GM19025 (cell line): ENCODE results near the gene MAPK1.
"Not testable (repeated sequence)": the region's sequence is repeated elsewhere in the genome, so short reads cannot be mapped to it uniquely, and the experiment has no call there.

Experiments used
- ATAC-seq: cut with Tn5 transposase; IDR thresholded peaks from one replicate; pipeline ENCODE4 v1.9.1; 2021; ENCODE audit warnings: mild to moderate bottlenecking, low read depth, moderate library complexity; ENCODE audit not compliant: unreplicated experiment

Gene MAPK1

DNA sequence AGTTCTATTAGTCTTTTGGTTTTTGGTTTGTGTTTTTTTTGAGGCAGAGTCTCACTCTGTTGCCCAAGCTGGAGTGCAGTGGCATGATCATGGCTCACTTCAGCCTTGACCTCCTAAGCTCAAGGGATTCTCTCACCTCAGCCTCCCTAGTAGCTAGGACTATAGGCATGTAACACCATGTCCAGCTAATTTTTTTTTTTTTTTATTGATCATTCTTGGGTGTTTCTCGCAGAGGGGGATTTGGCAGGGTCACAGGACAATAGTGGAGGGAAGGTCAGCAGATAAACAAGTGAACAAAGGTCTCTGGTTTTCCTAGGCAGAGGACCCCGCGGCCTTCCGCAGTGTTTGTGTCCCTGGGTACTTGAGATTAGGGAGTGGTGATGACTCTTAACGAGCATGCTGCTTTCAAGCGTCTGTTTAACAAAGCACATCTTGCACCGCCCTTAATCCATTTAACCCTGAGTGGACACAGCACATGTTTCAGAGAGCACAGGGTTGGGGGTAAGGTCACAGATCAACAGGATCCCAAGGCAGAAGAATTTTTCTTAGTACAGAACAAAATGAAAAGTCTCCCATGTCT, 15.4 kb upstream of the MAPK1 start:
- not testable (repeated sequence) for ATAC-seq

DNA sequence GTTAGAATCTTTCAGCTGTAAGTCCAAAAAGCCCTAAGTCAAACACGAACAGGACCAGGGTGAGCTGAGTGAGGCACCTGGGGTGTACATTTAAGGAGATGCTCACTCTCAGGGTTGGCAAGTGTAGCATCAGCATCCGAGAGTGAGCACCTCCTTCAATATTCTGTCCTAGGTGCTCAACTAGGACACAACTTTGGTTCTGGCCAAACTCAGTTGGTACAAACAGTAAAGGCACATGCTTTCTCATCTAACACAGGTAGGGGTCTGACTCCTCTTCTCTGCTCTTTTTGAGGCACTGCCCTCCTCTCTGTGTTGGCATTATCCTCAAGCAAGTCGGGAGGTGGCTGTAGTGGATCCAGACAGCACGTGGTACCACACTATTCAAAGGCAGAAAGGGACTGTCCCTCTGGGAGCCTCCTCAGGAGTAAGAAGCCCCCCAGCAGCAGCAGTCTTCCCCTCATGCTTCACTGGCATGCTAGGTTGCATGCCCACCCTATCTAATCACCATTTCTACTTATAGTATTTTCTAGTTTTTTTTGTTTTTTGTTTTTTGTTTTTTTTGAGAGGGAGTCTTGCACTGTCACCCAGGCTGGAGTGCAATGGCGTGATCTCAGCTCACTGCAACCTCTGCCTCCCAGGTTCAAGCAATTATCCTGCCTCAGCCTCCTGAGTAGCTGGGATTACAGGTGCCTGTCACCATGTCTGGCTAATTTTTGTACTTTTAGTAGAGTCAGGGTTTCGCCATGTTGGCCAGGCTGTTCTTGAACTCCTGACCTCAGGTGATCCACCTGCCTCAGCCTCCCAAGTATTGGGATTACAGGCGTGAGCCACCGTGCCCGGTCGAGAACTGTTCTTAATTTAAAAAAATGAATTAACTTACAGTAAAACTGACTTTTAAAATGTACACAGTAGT, 14.7 kb upstream of the MAPK1 start:
- no peak for ATAC-seq

DNA sequence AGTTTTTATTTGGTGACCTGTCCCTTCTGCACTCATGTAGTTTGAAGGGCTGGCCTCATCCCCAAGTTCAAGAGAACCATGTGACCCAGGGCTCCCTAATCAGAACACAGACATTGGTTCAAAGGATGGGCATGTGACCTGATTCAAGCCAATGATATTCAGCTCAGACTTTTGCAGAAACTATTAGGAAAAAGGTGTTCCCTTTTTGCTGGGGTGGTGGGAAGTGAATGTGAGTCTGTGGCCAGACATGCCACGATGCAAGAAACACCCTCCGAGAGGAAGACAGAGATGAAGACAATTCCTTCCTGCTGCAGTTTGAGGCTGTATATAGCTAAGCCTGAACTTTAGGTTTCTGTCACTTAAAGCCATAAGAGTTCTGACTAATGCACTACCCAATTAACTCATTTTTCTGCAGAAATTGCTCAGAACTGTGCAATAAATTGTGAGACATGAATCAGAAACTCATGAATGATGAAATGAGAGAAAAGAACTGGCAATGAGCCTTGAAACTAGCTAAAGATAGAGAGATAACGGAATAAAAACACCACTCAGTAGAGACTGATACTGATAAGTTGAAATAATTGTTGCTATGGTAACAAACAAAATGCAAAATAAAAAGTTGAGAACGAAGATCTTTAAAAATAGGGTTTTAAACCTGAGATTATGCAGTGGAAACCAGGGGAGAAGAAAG, 9.2 kb upstream of the MAPK1 start:
- ATAC-seq: no peak

DNA sequence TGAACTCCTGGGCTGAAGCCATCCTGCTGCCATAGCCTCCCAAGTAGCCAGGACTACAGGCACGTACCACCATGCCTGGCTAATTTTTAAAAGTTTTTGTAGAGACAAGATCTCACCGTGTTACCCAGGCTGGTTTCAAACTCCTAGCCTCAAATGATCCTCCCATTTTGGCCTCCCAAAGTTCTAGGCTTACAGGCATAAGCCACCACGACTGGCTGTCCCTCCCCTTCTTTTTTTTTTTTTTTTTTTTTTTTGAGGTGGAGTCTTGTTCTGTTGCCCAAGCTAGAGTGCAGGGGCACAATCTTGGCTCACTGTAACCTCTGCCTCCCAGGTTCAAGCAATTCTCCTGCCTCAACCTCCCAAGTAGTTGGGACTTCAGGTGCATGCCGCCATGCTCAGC, 7.5 kb upstream of the MAPK1 start:
- ATAC-seq: not testable (repeated sequence)

DNA sequence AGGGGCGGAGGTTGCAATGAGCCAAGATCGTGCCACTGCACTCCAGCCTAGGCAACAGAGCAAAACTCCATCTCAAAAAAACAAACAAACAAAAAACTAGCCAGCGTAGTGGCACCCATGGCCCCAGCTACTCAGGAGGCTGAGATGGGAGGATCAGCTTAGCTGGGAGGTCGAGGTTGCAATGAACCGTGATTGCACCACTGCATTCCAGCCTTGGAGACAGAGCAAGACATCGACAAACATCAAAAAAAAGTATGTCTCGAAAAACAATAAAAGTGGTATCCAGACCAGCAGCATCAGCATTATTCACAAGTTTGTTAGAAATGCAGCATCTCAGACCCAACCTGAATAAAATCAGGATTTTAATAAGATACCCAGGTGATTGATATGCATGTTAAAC, 6.2 kb upstream of the MAPK1 start:
- no peak for ATAC-seq

DNA sequence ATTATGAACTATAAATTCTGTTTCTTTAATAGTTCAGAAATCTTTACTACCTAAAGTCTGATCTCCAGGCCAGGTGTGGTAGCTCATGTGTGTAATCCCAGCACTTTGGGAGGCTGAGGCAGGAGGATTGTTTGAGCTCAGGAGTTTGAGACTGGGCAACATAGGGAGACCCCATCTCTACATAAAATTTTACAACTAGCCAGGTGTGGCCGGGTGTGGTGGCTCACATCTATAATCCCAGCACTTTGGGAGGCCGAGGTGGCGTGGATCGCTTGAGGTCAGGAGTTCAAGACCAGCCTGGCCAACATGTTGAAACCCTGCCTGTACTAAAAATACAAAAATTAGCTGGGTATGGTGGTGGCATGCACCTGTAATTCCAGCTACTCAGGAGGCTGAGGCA, 5.3 kb upstream of the MAPK1 start:
- not testable (repeated sequence) for ATAC-seq

DNA sequence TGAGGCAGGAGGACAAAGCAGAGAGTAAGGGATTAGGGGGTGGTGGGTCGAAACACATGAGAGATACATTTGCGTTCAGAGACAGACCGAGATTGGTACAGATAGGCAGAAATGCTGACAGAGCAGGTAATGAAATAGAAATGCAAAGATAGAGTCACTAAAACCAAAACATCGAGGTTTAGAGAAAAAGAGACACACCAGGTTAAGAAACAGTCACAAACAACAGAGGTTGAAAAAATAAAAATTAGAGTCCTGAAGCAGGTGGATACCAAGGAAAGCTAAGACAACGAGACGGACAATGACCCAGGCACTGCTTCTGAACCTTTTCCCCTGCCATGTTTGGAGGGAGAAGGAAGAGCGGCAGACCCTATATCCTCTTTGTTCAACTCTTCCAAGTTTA, 1.2 kb upstream of the MAPK1 start:
- no peak for ATAC-seq

DNA sequence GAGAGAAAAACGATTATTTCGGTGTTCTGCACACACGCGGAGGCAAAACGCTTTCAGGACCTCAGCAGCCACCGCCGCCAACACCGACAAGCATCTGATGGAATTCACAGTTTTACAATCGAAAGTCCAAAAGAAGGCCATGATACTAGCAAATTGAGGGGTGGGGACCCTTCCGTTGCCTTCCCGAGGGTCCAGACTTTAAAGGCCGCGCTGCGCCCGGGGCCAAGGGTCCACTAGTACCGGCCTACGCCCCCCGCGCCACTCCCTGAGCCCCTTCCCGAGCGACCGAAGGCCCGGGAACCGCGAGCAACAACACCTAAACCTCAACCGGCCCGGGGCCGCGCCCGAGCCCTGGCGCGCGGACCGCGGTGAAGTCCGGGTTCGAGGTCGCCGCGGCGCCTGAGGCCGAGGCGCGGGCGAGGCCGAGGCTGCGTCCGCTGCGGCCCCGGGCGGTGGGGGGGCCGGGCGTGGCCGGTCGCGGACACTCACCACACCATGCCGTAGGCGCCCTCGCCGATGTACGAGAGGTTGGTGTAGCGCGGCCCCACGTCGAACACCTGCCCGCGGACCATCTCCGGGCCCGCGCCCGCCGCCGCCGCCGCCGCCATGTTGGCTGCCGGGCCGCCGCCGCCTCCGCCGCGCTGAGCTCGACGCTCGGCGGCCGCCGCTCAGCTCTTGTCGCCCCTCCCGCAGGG, 465 bp downstream of the MAPK1 start:
- ATAC-seq: peak; percentile 20

DNA sequence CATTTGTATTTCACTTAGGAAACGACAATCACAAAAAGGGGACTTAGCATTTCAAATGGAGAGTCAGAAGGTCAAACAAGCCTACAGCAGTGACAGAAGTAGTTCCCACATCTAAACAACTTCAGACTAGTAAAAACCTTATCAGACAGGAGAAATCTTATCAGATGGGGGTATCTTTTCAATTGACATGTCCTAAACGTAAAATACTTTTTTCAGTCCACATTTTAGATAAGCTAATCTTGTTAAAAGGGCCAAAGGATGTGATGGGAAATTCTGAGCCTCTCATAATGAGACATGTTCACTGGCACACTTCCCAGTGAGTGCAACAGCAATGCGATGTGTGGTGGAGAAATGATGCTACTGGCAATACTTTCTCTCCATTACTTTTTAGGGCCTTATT, 2.4 kb downstream of the MAPK1 start:
- ATAC-seq: no peak

DNA sequence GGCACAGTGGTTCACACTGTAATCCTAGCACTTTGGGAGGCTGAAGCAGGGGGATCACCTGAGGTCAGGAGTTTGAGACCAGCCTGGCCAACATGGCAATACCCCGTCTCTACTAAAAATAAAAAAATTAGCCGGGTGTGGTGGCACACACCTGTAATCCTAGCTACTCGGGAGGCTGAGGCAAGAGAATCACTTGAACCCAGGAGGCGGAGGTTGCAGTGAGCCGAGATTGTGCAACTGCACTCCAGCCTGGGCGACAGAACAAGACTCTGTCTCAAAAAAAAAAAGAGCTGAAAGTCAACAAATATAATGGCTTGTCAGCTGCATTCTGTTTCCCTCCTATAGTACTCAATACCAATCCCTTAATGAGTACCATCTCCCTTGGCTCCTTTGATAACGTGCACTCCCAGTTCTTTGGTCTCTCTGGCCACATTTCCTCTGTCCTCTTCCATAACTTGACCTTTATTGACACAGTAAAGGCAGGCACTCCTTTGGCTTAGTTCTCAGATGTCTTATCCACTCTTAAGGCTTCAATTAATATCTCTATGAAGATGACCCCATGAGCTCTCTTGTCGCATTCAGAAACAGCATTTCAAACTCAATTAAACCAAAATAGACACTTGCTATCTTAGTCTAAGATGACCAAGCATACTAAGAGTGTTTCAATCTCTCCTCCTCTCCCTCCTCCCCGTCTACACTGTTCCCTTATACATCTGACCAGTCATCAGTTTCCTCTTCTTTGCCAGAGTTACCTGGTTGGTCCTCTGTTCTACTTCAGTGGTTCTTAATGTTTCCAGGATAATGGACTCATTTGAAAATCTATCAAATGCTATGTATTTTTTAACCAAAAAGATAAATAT, 4.8 kb downstream of the MAPK1 start:
- ATAC-seq: no peak

DNA sequence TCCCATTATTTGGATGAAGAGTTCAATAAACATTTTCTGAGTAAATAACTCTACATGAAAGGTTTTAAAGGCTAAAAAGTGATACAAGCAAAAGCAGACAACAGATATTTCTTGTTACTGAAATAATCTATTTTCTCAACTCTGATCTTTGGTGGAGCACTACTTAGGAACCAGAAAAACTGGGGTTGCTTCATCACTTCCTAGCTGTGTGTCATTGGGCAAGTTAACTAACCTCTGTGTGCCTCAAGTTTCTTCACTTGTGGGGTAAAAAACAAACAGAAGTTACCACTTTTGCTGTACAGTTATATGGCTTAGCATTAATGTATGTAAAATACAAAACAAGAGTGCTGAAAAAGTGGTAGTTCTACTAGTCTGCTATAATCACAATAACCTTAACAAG, 5.6 kb downstream of the MAPK1 start:
- no peak for ATAC-seq

DNA sequence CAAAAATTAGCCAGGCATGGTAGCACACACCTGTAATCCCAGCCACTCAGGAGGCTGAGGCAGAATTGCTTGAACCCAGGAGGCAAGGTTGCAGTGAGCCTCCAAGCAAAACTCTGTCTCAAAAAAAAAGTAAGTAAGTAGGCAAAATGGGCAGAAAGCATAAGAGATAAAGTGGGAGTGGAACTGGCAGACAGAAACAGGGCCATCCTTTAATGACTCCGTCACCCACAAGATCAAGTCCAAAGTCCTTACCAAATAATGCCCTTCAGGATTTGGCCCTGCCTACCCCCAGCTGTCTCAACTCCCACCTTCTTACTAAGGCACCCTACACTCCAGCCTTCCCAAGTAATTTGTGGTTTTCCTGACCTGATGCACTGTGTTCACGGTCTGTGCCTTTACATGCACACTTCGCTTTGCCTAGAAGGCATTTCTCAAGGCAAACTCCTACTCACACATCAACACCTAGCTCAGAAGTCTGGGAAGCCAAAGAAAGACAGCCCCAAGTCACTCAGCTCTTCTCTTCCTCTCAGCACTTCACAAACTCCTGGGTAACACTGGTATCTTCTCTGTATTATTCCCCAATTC, 6.1 kb downstream of the MAPK1 start:
- ATAC-seq: no peak

DNA sequence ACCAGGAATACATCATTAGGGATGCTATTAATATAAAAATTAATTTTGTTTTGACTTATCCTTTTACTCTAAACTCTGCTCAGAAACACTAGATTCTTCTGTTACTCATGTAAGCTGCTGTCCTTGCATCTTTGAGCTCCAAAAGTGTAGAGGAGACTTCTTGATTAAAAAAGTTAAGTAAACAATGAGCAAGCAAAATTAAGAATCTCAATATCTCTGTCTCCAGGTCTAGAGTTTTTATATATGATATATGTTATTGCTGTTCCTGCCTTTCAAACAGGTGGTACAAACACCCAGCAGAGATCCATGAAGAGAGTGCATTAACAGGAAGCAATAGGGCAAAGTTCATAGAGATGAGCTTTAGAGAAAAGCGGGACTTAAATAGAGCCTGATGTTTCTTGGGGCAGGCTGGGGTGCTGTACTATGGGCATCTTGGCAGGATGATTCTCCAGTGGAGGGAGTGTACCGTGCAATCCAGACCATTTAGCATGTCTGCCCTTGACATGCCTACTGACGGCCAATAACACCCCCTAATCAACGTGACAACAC, 6.9 kb downstream of the MAPK1 start:
- ATAC-seq: no peak

DNA sequence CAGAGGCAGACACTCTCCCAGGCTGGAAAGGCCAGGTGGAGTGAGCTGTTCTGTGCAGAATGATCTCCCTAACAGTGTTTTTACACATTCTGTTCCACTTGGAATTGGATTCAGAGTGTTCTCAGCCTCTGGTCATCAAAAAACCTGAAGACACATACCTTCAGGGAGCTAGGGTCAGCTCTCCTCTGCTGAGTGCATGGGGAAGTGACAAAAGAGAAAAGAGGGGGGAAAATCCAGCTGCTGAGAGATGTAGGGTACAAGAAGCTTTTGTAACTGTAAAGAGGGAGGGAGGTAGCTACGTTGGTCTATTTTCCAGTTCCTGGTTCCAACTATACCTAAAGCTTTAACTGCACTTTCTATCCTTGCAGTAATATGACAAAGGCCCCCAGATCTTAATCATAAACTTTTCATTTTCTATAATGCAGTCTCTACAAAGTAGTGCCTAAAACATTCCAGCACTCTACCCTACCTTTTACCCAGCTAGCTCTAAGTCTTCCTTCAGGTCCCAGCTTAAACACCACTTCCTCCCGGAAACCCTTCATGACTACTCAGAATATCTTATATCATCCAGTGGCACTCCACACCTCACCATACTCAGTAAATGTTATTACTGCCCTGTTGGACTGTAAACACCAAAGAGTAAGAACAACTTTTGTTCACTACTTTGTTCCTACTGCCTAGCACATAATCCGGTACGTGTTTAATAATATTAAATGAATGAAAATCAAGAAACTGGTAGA, 9.2 kb downstream of the MAPK1 start:
- no peak for ATAC-seq

DNA sequence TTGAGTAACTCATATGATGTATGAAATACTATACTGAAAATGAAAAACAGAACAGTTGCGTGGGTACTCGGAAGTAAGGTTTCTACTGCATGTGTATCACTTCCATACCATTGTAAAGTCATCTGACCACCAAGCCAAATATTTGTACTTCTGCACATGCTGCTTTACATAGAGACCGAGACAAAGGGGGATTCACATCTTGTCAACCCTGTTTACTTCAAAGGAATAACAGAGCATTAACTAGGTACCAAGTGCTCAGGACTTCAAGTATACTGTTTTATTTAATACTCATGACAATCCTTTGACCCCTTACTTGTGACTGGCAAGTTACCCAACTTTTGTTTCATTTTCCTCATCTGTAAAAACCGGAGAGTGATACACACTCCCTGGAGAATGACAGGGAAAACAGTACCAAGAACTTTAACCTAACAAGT, 9.9 kb downstream of the MAPK1 start:
- no peak for ATAC-seq

DNA sequence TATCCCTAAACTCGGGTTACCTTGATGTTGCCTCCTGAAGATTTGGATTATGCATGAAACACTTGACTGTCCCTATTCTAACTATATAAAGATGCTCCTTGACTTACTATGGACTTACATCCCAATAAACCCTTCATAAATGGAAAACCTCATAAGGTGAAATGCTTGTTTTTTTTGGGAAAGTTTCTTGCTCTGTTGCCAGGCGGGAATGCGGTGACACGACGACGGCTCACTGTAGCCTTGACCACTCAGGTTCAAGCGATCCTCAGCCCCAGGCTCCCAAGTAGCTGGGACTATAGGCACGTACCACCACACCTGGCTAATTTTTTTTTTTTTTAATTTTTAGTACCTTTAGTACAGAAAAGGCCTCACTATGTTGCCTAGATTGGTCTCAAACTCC, 10.6 kb downstream of the MAPK1 start:
- no peak for ATAC-seq

DNA sequence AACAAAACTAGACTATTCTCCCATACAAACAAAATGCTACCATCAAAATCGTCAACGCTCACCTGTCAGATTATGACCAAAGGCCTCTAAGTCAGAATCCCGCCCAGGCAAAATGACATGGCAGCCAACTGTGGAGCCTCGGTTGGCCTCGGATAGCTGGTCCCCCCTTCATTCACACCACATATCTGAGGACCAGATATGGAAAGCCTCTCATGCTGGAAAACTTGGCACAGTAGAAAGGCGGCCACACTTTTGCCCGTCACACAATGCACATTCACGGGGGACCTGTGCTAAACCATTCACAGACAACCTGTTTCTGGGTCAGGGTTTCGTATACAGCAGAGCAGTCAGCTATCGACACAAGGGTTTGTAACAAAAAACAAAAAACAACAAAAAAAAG, 11.2 kb downstream of the MAPK1 start:
- ATAC-seq: no peak

DNA sequence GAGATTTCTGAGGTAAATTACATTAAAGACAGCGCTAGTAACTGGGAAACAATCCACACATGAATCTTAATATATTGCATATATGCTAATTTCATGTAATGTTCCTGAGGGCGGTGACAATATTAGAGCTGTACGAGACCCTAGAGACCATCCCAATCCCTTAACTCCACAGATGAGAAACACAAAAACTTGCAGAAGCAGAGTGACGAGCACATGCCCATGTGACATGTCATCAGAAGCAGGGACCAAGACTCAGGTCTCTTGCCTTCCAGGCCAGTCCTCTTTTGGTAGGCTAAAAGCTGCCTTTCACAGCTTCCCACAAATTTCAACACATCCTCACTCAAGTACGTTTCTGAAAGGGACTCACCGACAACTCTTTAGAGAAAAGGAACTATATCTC, 11.8 kb downstream of the MAPK1 start:
- no peak for ATAC-seq

DNA sequence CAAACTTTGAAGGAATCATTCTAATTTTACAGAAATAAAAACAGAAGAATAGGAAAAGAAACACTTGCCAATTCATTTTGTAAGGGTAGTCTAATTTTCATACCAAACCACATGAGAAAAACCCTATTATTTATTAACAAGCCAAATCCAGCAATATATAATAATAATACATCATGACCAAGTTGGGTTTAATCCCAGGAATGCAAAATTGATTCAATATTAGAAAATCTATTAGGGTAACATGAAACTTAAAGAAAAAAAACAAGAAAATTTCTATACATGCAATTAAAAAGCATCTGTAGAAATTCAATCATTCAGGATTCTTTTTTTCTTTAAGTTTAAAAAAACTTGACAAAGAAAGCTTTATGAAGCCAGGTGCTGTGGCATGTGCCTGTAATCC, 16.8 kb downstream of the MAPK1 start:
- no peak for ATAC-seq
